GM19043 (cell line): ENCODE results near the gene CALHM3.
"Not testable (repeated sequence)": the region's sequence is repeated elsewhere in the genome, so short reads cannot be mapped to it uniquely, and the experiment has no call there.

Experiments used
- ATAC-seq: cut with Tn5 transposase; IDR thresholded peaks from one replicate; pipeline ENCODE4 v1.9.1; 2021; ENCODE audit warnings: low read depth; ENCODE audit not compliant: unreplicated experiment

The CALHM3 gene, protein sequence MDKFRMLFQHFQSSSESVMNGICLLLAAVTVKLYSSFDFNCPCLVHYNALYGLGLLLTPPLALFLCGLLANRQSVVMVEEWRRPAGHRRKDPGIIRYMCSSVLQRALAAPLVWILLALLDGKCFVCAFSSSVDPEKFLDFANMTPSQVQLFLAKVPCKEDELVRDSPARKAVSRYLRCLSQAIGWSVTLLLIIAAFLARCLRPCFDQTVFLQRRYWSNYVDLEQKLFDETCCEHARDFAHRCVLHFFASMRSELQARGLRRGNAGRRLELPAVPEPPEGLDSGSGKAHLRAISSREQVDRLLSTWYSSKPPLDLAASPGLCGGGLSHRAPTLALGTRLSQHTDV

GRCh38 chr10:103479135-103479534 lies at the start of gene CALHM3:
TSS of gene CALHM3 (minus strand) at chr10:103479240. CDS start at chr10:103479032, 208 bp downstream.
- no peak for ATAC-seq

- no peak for ATAC-seq
Measured at GRCh38 chr10:103528549-103528948, 49.5 kb upstream of the CALHM3 start.

GRCh38 chr10:103527476-103527875 lies 48.4 kb upstream of the CALHM3 start:
- ATAC-seq, result not testable (repeated sequence)

DNA sequence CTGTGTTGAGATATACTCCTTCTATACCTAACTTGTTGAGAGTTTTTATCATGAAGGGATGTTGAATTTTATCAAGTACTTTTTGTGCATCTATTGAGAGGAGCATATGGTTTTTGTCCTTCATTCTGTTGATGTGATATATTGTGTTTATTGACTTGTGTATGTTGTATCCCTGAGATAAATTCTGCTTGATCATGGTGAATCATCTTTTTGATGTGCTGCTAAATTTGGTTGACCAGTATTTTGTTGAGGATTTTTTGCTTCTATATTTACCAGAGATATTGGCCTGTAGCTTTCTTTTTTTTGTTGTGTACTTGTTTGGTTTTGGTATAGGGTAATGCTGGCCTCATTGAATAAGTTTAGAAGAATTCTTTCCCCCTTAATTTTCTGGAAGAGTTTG lies 46.9 kb upstream of the CALHM3 start:
- ATAC-seq, result no peak

DNA sequence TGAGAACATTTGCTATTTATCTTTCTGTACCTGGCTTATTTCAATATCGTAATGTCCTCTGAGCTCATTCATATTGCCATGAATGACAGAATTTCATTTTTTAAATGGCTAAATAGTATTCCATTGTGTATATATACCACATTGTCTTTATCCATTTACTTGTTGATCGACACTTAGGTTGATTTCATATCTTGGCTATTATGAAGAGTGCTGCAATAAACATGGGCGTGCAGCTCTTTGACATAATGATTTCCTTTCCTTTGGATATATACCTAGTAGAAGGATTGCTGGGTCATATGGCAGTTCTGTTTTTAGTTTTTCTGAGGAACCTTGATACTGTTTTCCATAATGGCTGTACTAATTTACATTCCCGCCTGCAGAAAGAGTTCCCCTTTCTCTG lies 44.6 kb upstream of the CALHM3 start:
- no peak for ATAC-seq

GRCh38 chr10:103522006-103522405 lies 43.0 kb upstream of the CALHM3 start:
- not testable (repeated sequence) for ATAC-seq

- no peak for ATAC-seq
Measured at GRCh38 chr10:103519798-103520197, 40.8 kb upstream of the CALHM3 start.

GRCh38 chr10:103517234-103518085 lies 38.4 kb upstream of the CALHM3 start:
- no peak for ATAC-seq

GRCh38 chr10:103514244-103514643 lies 35.2 kb upstream of the CALHM3 start:
- no peak for ATAC-seq

GRCh38 chr10:103513380-103514060 lies 34.5 kb upstream of the CALHM3 start:
- no peak for ATAC-seq

GRCh38 chr10:103512591-103513379 lies 33.7 kb upstream of the CALHM3 start:
- no peak for ATAC-seq

GRCh38 chr10:103512166-103512565 lies 33.1 kb upstream of the CALHM3 start:
- ATAC-seq, result no peak

GRCh38 chr10:103510791-103511752 lies 32.0 kb upstream of the CALHM3 start:
- no peak for ATAC-seq

GRCh38 chr10:103510046-103510685 lies 31.1 kb upstream of the CALHM3 start:
- ATAC-seq, result no peak

DNA sequence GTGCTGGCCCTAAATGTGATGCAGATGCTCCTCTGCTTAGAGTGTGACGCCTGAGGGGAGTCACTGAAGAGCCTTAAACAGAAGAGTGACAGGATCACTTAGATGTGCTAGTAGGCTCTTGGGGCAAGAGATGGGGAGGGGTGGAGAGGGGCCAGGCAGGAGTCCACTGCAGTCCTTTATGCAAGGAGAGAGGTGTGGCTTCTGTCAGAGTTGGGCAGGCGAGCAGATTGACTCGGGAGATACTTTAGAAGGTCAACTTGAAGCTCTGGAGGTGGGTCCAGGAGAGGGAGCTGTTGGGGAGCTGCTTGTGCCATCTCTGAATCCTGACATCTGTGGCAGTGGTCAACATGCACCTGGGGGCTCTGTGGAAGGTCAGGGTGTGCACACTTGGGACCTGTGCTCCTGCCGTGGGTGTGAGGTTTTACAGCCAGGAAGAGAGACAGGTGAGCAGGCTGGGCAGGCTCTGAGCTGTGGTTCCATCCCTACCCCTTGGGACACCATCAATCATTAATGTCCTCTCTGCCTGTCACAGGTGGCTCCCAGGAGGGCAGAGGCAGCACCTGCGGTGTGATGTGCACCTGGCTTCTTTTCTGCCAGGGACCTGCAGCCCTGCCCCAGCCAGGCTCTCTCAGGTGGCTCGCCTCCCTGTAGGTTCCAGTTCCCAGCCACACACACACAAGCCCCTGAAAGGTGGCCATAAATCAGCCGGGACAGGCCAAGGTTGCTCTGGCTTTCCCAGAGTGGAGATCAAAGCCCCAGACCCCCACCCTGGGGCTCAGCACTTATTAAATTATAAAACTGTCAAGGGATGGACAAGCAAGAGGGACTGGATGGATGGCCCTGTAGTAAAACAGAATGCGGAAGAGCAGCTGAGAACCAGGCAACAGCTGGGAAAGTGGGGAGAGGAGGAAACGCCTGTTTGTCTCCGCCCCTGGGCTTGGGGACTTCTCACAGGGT lies 28.5 kb upstream of the CALHM3 start:
- no peak for ATAC-seq

- ATAC-seq, result no peak
Measured at GRCh38 chr10:103506061-103506460, 27.0 kb upstream of the CALHM3 start.

DNA sequence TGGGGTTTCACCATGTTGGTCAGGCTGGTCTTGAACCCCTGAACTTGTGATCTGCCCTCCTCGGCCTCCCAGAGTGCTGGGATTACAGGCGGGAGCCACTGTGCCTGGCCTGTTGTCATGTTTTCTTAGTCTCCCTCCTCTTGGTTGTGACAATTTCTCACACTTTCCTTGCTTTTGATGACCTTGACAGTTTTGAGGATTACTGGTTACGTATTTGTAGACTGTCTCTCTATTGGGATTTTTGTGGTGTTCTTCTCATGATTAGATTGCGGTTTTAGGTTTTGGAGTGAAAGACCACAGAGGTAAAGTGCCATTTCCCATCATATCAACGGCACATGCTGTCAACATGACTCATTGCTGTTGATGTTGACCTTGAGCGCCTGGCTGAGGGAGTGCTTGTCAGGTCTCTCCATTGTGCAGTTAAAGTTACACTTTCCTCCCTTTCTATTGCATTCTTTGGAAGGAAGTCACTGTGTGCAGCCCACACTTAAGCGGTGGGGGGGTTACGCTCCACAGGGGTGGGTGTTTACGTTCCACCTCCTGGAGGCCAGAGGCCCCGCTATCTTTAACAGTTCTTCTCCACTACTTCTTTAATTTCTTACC lies 25.2 kb upstream of the CALHM3 start:
- peak; percentile 66 for ATAC-seq
